ENCODE data around the gene UMPS. TPM values are rescaled to one million over a fixed set of nuclear protein-coding genes. Genes with fewer than 3 reads are reported as not detected.

UMPS gene
- total RNA-seq, 1 donor from 2014 or later, result 52.8 TPM

DNA sequence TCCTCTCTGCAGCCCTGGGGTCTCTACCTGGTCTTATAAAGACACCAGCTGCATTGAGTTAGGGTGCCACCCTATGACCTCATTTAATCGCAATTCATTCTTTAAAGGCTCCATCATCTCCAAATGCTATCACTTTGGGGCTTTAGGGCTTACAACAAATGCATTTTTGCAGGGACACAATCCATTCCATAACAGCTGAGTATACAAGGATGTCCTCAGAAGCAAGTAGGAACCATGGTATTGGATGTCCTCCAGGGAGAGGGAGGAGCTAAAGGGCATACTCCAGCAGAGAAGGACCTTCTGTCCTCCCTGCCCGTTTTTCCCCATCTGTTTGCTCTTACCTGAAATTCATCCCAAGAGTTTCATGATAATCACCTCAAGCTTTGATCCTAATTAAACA lies 30.3 kb downstream of the UMPS start:
- no peak for DNase-seq (ENCODE audit: low spot score)
- no peak overlapping the region for H3K27ac Mint-ChIP-seq
- peaks cover 3% of the 10 kb centered on the region for H3K4me1 Mint-ChIP-seq (ENCODE audit: low read depth)
- intact Hi-C loops (cut with micrococcal nuclease), result loop anchor here (2.0 to 5.0 kb wide), 2 partner anchors 678 to 822 kb away; no protein-coding TSS in a partner anchor
- no peaks in the 10 kb centered on the region for H3K27me3 Mint-ChIP-seq (ENCODE audit: low read depth)
- H3K4me3 Mint-ChIP-seq (ENCODE audit: low read depth), result no peak overlapping the region
- no peaks in the 10 kb centered on the region for H3K36me3 Mint-ChIP-seq (ENCODE audit: low read depth)
- no peaks in the 10 kb centered on the region for H3K9me3 Mint-ChIP-seq

GRCh38 chr3:124761250-124761796 lies 31.1 kb downstream of the UMPS start:
- intact Hi-C loops (cut with micrococcal nuclease), result loop anchor here (1.0 to 5.0 kb wide), 3 partner anchors 140 to 821 kb away; no protein-coding TSS in a partner anchor
- Mint-ChIP-seq H3K4me3 (ENCODE audit: low read depth) (no peak overlapping the region), H3K27me3 (ENCODE audit: low read depth) (peaks cover 2% of the 10 kb centered on the region), H3K4me1 (ENCODE audit: low read depth) (peaks cover 3% of the 10 kb centered on the region), H3K27ac (no peak overlapping the region), H3K36me3 (ENCODE audit: low read depth) (no peaks in the 10 kb centered on the region), H3K9me3 (no peaks in the 10 kb centered on the region)
- DNase-seq (ENCODE audit: low spot score), result peak; percentile 60

GRCh38 chr3:124761935-124762660 lies 31.8 kb downstream of the UMPS start:
- Mint-ChIP-seq H3K27ac (no peak overlapping the region), H3K27me3 (ENCODE audit: low read depth) (peaks cover 3% of the 10 kb centered on the region), H3K4me3 (ENCODE audit: low read depth) (no peak overlapping the region), H3K36me3 (ENCODE audit: low read depth) (no peaks in the 10 kb centered on the region), H3K9me3 (no peaks in the 10 kb centered on the region), H3K4me1 (ENCODE audit: low read depth) (peaks cover 3% of the 10 kb centered on the region)
- intact Hi-C loops (cut with micrococcal nuclease), result loop anchor here (1.0 to 5.0 kb wide), 3 partner anchors 139 to 820 kb away; no protein-coding TSS in a partner anchor
- DNase-seq (ENCODE audit: low spot score), result no peak

GRCh38 chr3:124762661-124763011 lies 32.4 kb downstream of the UMPS start:
- Mint-ChIP-seq H3K27me3 (ENCODE audit: low read depth) (peaks cover 3% of the 10 kb centered on the region), H3K4me1 (ENCODE audit: low read depth) (peaks cover 3% of the 10 kb centered on the region), H3K4me3 (ENCODE audit: low read depth) (no peak overlapping the region), H3K9me3 (no peaks in the 10 kb centered on the region), H3K36me3 (ENCODE audit: low read depth) (no peaks in the 10 kb centered on the region), H3K27ac (no peak overlapping the region)
- intact Hi-C loops (cut with micrococcal nuclease), result loop anchor here (5.0 kb wide), 1 partner anchor 820 kb away; no protein-coding TSS in a partner anchor
- no peak for DNase-seq (ENCODE audit: low spot score)

- Mint-ChIP-seq H3K4me3 (ENCODE audit: low read depth) (no peak overlapping the region), H3K27me3 (ENCODE audit: low read depth) (peaks cover 3% of the 10 kb centered on the region), H3K4me1 (ENCODE audit: low read depth) (peaks cover 3% of the 10 kb centered on the region), H3K9me3 (no peaks in the 10 kb centered on the region), H3K36me3 (ENCODE audit: low read depth) (no peaks in the 10 kb centered on the region), H3K27ac (no peak overlapping the region)
- DNase-seq (ENCODE audit: low spot score), result no peak
- intact Hi-C loops (cut with micrococcal nuclease), result loop anchor here (5.0 kb wide), 1 partner anchor 819 kb away; no protein-coding TSS in a partner anchor
Observed at GRCh38 chr3:124763206-124763605, 33.0 kb downstream of the UMPS start.

DNA sequence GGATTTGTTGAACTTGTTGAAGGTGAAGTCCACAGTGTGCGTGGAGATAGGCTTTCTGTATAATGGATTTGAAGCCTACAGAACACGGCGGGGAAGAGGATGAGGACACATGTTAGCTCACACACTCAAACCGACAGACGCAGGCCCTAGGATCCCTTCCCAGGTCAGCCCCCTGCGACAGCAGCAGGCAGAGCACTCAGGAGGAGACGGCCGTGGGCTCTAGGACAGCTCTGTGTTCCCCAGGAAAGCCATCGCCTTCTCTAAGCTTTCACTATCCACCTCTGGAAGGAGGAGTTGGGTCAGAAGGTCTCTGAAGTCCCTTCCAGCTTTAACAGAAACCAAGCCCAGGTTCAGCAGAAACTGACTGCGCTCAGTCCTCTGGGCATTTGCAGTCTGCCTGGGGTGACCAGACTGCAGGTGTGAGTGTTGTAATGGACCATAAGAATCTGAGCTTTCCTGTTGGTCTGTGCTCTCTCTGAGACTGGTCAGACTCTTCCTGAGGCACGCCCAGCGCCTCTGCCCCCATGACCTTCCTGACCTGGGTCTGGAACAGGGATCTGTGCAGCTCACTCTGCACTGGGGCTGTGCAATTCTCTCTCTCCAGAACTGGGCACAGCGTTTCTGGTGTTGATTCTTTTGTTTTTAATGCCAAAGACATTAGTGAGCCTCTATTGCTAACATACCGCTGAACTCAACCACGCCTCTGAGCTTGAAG lies 33.5 kb downstream of the UMPS start:
- Mint-ChIP-seq H3K4me1 (ENCODE audit: low read depth) (peaks cover 3% of the 10 kb centered on the region), H3K9me3 (no peaks in the 10 kb centered on the region), H3K27me3 (ENCODE audit: low read depth) (peaks cover 3% of the 10 kb centered on the region), H3K4me3 (ENCODE audit: low read depth) (no peak overlapping the region), H3K27ac (no peak overlapping the region), H3K36me3 (ENCODE audit: low read depth) (no peaks in the 10 kb centered on the region)
- DNase-seq (ENCODE audit: low spot score), result no peak
- intact Hi-C loops (cut with micrococcal nuclease), result loop anchor here (5.0 kb wide), 1 partner anchor 818 kb away; no protein-coding TSS in a partner anchor

DNA sequence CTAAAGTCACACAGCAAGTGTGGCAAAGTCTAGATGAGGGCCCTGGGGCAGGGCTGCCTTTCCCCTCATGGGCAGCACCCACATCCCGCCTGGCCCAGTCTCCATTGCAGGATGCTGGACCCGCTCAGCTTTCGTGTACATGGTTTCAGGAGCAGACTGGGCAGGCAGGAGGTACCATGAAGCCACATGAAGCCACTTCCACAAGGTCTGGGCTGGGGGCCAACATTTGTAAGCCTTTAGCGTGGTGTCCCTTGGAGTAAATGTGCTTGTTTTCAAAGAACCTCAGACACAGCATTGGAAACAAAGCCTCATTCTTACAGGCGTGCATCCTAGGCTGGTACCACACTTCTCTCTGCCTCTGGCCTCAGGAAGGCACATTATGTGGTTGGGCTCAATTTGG lies 34.5 kb downstream of the UMPS start:
- H3K4me3 Mint-ChIP-seq (ENCODE audit: low read depth), result no peak overlapping the region
- peaks cover 3% of the 10 kb centered on the region for H3K4me1 Mint-ChIP-seq (ENCODE audit: low read depth)
- no peaks in the 10 kb centered on the region for H3K36me3 Mint-ChIP-seq (ENCODE audit: low read depth)
- intact Hi-C loops (cut with micrococcal nuclease), result loop anchor here (5.0 kb wide), 1 partner anchor 818 kb away; no protein-coding TSS in a partner anchor
- H3K9me3 Mint-ChIP-seq, result no peaks in the 10 kb centered on the region
- DNase-seq (ENCODE audit: low spot score), result no peak
- no peak overlapping the region for H3K27ac Mint-ChIP-seq
- H3K27me3 Mint-ChIP-seq (ENCODE audit: low read depth), result peaks cover 3% of the 10 kb centered on the region

DNA sequence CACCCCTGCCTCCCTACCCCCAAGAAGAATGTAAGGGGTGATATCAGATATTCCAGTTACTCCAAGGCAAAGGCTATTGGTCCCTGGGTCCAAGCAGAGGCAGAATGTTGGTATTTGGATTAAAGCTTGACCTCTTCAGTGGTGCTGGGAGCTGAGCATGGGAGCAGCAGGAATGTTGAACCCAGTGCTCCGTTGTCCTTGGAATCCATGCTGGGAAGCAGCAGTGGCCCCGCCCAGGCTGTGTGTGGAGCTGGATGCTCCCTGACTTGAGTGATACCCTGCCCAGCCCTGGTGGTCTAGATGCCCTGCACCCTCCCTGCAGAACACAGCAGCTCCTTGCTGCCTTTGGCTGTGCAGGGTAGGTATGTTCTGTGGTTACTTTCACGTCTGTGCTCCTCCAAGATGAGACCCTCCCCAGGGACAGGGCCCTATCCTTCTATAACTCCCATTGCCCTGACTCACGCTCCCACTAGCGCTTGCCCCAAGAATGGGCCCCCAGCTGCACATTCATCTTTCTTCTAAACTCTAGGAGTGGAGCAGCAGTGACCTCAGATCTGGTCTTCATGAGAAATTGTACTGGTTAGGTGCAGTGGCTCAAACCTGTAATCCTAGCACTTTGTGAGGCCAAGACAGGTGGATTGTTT lies 35.1 kb downstream of the UMPS start:
- H3K9me3 Mint-ChIP-seq, result no peaks in the 10 kb centered on the region
- intact Hi-C loops (cut with micrococcal nuclease), result no loop called here
- peaks cover 3% of the 10 kb centered on the region for H3K4me1 Mint-ChIP-seq (ENCODE audit: low read depth)
- H3K27ac Mint-ChIP-seq, result no peak overlapping the region
- peaks cover 3% of the 10 kb centered on the region for H3K27me3 Mint-ChIP-seq (ENCODE audit: low read depth)
- H3K4me3 Mint-ChIP-seq (ENCODE audit: low read depth), result no peak overlapping the region
- no peaks in the 10 kb centered on the region for H3K36me3 Mint-ChIP-seq (ENCODE audit: low read depth)
- DNase-seq (ENCODE audit: low spot score), result no peak

DNA sequence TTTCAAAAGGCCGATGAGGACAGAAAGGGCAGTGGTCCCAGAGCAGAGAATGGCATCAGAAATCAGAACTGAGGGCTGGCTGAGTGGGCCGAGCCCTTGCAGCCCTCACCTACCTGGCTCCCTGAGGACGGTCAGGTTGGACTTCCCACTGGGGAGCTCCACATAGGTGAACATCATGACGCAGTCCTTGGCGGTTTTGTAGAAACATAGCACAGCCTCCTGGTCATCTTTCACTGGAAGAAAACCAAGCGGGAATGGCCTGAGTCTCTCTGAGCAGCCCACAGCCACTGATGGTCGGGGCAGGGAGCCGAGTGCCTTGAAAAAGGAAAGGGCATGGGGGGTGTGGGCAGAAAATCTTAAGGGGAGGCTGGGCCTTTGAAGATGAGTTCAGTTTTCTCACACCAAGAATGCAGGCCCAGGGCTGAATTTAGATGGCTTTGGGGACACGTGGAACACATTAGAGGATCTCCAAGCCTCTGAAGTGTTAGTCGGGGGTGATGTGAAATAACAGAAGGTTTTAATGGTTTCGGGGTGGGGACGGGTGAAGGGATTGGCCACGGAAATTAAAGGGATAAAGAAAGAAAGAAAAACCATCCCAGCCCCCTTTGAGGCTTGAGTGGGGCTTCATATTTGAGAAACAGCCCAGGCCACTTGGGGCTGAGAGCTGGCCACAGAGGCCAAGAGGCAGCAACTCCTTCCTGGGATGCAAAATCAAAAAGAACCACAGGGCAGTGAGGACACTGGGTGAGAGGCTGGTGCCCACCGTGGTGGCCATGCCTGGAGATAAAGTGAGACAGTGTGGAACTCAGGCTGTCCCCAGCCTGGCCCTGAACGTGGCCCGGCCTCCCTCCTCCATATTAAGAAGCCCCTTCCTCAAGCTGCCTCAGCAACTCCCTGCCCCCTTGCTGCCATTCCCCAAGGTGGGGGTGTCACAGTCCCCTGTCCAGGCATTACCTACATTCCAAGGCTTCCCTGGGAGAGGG lies 36.2 kb downstream of the UMPS start:
- intact Hi-C loops (cut with micrococcal nuclease), result no loop called here
- DNase-seq (ENCODE audit: low spot score), result no peak
- Mint-ChIP-seq H3K27ac (no peak overlapping the region), H3K36me3 (ENCODE audit: low read depth) (no peaks in the 10 kb centered on the region), H3K4me3 (ENCODE audit: low read depth) (no peak overlapping the region), H3K9me3 (no peaks in the 10 kb centered on the region), H3K4me1 (ENCODE audit: low read depth) (peaks cover 1% of the 10 kb centered on the region), H3K27me3 (ENCODE audit: low read depth) (peaks cover 7% of the 10 kb centered on the region)

- Mint-ChIP-seq H3K36me3 (ENCODE audit: low read depth) (no peaks in the 10 kb centered on the region), H3K4me3 (ENCODE audit: low read depth) (no peak overlapping the region), H3K27me3 (ENCODE audit: low read depth) (peaks cover 13% of the 10 kb centered on the region), H3K9me3 (no peaks in the 10 kb centered on the region), H3K4me1 (ENCODE audit: low read depth) (no peaks in the 10 kb centered on the region), H3K27ac (no peak overlapping the region)
- intact Hi-C loops (cut with micrococcal nuclease), result no loop called here
- DNase-seq (ENCODE audit: low spot score), result no peak
Observed at GRCh38 chr3:124767264-124767663, 37.0 kb downstream of the UMPS start.

- Mint-ChIP-seq H3K9me3 (no peaks in the 10 kb centered on the region), H3K4me1 (ENCODE audit: low read depth) (no peaks in the 10 kb centered on the region), H3K27me3 (ENCODE audit: low read depth) (peaks cover 16% of the 10 kb centered on the region), H3K4me3 (ENCODE audit: low read depth) (no peak overlapping the region), H3K27ac (no peak overlapping the region), H3K36me3 (ENCODE audit: low read depth) (no peaks in the 10 kb centered on the region)
- DNase-seq (ENCODE audit: low spot score), result no peak
- intact Hi-C loops (cut with micrococcal nuclease), result no loop called here
Observed at GRCh38 chr3:124767691-124768090, 37.4 kb downstream of the UMPS start.

GRCh38 chr3:124768812-124769211 lies 38.6 kb downstream of the UMPS start:
- no peak overlapping the region for H3K27ac Mint-ChIP-seq
- H3K4me1 Mint-ChIP-seq (ENCODE audit: low read depth), result no peaks in the 10 kb centered on the region
- H3K9me3 Mint-ChIP-seq, result no peaks in the 10 kb centered on the region
- intact Hi-C loops (cut with micrococcal nuclease), result no loop called here
- H3K36me3 Mint-ChIP-seq (ENCODE audit: low read depth), result no peaks in the 10 kb centered on the region
- DNase-seq (ENCODE audit: low spot score), result no peak
- no peak overlapping the region for H3K4me3 Mint-ChIP-seq (ENCODE audit: low read depth)
- H3K27me3 Mint-ChIP-seq (ENCODE audit: low read depth), result peaks cover 21% of the 10 kb centered on the region

All from activated T-helper 2 cell treated with anti-CD3 and anti-CD28 coated beads, Interferon-gamma antibody, Interleukin-2, Interleukin-4, amounts not matched to agents 10 μg/mL and 5 μg/mL and 100 μg/mL, durations not matched to agents 14 hours and 24 hours and 36 hours (primary cell).